ENCODE results near the gene MB21D2. TPM values are rescaled to one million over a fixed set of nuclear protein-coding genes. Genes with fewer than 3 reads are reported as not detected.

Gene MB21D2
- total and polyA plus RNA-seq, 3 experiments from 2014 or later: 0.17 to 1.1 (median 1.1) TPM

GRCh38 chr3:192827863-192828594 is 89.6 kb downstream of the MB21D2 start:
- no peaks in the 10 kb centered on the region for H3K36me3 Mint-ChIP-seq
- Histone ChIP-seq H3K36me3 (ENCODE audit: insufficient read depth, low read length) (no peaks in the 10 kb centered on the region), H3K27ac (ENCODE audit: low read depth, low read length) (no peak overlapping the region), H3K4me3 (ENCODE audit: low read length) (no peak overlapping the region), H3K27me3 (ENCODE audit: insufficient read depth, low read length, poor library complexity, severe bottlenecking) (no peaks in the 10 kb centered on the region), H3K9me3 (ENCODE audit: low read length) (no peaks in the 10 kb centered on the region), H3K4me1 (ENCODE audit: insufficient read depth, low read length) (no peaks in the 10 kb centered on the region)
- H3K9me3 Mint-ChIP-seq: peaks cover 0 to 2% (median 2%) of the 10 kb centered on the region in 5 donors
- no peak overlapping the region for H3K4me3 Mint-ChIP-seq
- ChIA-PET POLR2A (no interaction called here), CTCF (no interaction called here)
- no peaks in the 10 kb centered on the region for H3K4me1 Mint-ChIP-seq
- no peak for DNase-seq
- H3K27me3 Mint-ChIP-seq: peaks cover 0 to 4% of the 10 kb centered on the region in 2 donors
- no peak overlapping the region for H3K27ac Mint-ChIP-seq

- Histone ChIP-seq H3K4me3 (ENCODE audit: low read length) (no peak overlapping the region), H3K27me3 (ENCODE audit: insufficient read depth, low read length, poor library complexity, severe bottlenecking) (no peaks in the 10 kb centered on the region), H3K4me1 (ENCODE audit: insufficient read depth, low read length) (no peaks in the 10 kb centered on the region), H3K36me3 (ENCODE audit: insufficient read depth, low read length) (no peaks in the 10 kb centered on the region), H3K9me3 (ENCODE audit: low read length) (no peaks in the 10 kb centered on the region), H3K27ac (ENCODE audit: low read depth, low read length) (no peak overlapping the region)
- Mint-ChIP-seq H3K4me1 (no peaks in the 10 kb centered on the region), H3K27me3 (peaks cover 0 to 4% of the 10 kb centered on the region in 2 donors), H3K9me3 (peaks cover 0 to 2% (median 2%) of the 10 kb centered on the region in 5 donors), H3K27ac (no peak overlapping the region), H3K36me3 (no peaks in the 10 kb centered on the region), H3K4me3 (no peak overlapping the region)
- POLR2A ChIA-PET: no interaction called here
- DNase-seq: no peak
- CTCF ChIA-PET: no interaction called here
These were observed 90.4 kb downstream of the MB21D2 start for GRCh38 chr3:192827208-192827607.

DNA sequence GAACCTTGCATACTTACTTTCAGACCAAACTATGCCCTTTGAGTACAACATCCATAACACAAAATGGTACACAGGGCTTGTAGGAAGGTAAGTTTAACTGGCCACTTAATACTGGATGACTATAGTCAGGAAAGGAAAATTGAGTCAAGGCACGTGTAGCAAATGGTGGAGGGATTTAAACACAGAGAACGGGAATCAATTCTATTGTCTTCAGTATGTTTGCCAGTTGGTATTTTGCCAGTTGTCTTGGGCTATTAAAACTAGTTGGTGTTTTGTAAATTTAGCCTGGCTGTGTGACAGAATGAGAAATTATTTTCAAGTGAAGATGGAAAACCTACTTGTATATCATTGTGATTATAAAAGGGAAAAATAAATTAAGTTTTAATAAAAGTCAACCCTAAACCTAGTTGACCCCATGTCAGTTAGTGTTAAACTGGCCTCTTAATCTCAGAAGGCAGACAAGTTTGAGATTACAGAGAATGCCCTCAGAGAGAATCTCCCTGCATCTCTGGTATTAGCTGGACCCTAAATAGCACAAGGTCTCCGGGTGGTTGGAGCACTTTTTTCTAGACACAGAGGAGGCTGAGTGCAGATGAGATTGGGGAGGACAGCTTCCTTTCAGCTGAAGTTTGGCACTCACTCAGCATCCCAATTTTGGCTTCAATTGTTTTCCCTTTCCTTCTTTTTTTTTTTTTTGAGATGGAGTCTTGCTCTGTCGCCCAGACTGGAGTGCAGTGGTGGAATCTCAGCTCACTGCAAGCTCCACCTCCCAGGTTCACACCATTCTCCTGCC is 91.2 kb downstream of the MB21D2 start:
- Histone ChIP-seq H3K4me3 (ENCODE audit: low read length) (no peak overlapping the region), H3K27ac (ENCODE audit: low read depth, low read length) (no peak overlapping the region), H3K9me3 (ENCODE audit: low read length) (no peaks in the 10 kb centered on the region), H3K36me3 (ENCODE audit: insufficient read depth, low read length) (no peaks in the 10 kb centered on the region), H3K27me3 (ENCODE audit: insufficient read depth, low read length, poor library complexity, severe bottlenecking) (no peaks in the 10 kb centered on the region), H3K4me1 (ENCODE audit: insufficient read depth, low read length) (no peaks in the 10 kb centered on the region)
- no peaks in the 10 kb centered on the region for H3K4me1 Mint-ChIP-seq
- CTCF ChIA-PET: no interaction called here
- no peaks in the 10 kb centered on the region for H3K36me3 Mint-ChIP-seq
- H3K9me3 Mint-ChIP-seq: peaks cover 0 to 2% (median 2%) of the 10 kb centered on the region in 5 donors
- H3K4me3 Mint-ChIP-seq: no peak overlapping the region
- no peak overlapping the region for H3K27ac Mint-ChIP-seq
- peaks cover 0 to 1% of the 10 kb centered on the region in 2 donors for H3K27me3 Mint-ChIP-seq
- POLR2A ChIA-PET: no interaction called here
- DNase-seq: no peak

GRCh38 chr3:192825657-192826200 is 91.9 kb downstream of the MB21D2 start:
- Histone ChIP-seq H3K27me3 (ENCODE audit: insufficient read depth, low read length, poor library complexity, severe bottlenecking) (no peaks in the 10 kb centered on the region), H3K4me1 (ENCODE audit: insufficient read depth, low read length) (no peaks in the 10 kb centered on the region), H3K9me3 (ENCODE audit: low read length) (no peaks in the 10 kb centered on the region), H3K27ac (ENCODE audit: low read depth, low read length) (no peak overlapping the region), H3K4me3 (ENCODE audit: low read length) (no peak overlapping the region), H3K36me3 (ENCODE audit: insufficient read depth, low read length) (no peaks in the 10 kb centered on the region)
- Mint-ChIP-seq H3K27me3 (peaks cover 0 to 1% of the 10 kb centered on the region in 2 donors), H3K4me3 (no peak overlapping the region), H3K27ac (no peak overlapping the region), H3K9me3 (peaks cover 0 to 2% (median 2%) of the 10 kb centered on the region in 5 donors), H3K4me1 (no peaks in the 10 kb centered on the region), H3K36me3 (no peaks in the 10 kb centered on the region)
- no peak for DNase-seq
- POLR2A ChIA-PET: no interaction called here
- CTCF ChIA-PET: no interaction called here

DNA sequence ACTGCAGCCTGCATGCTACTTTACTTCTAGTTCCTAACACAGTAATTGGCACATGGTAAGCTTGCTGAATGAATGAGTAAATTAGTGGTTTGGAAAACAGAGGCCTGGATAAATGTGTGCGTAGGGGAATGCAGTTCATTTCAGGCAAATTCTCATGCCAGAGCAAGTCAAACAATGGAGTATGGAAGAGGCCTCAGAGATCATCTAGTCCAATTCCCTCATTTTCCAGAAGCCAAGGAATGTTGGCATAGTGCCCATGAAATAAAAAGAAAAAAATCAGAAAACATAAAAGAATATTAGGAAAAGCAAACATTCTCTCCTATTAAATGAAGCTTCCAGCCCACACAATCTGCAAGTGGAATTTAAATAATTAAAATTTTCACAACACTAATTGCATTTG is 92.4 kb downstream of the MB21D2 start:
- ChIA-PET CTCF (no interaction called here), POLR2A (no interaction called here)
- H3K4me1 Mint-ChIP-seq: no peaks in the 10 kb centered on the region
- H3K4me3 ChIP-seq (ENCODE audit: low read length): no peak overlapping the region
- peaks cover 0 to 2% (median 2%) of the 10 kb centered on the region in 5 donors for H3K9me3 Mint-ChIP-seq
- H3K36me3 ChIP-seq (ENCODE audit: insufficient read depth, low read length): no peaks in the 10 kb centered on the region
- no peak overlapping the region for H3K27ac ChIP-seq (ENCODE audit: low read depth, low read length)
- H3K27ac Mint-ChIP-seq: no peak overlapping the region
- H3K36me3 Mint-ChIP-seq: no peaks in the 10 kb centered on the region
- no peaks in the 10 kb centered on the region for H3K9me3 ChIP-seq (ENCODE audit: low read length)
- H3K27me3 ChIP-seq (ENCODE audit: insufficient read depth, low read length, poor library complexity, severe bottlenecking): no peaks in the 10 kb centered on the region
- peaks cover 0 to 1% of the 10 kb centered on the region in 2 donors for H3K27me3 Mint-ChIP-seq
- H3K4me1 ChIP-seq (ENCODE audit: insufficient read depth, low read length): no peaks in the 10 kb centered on the region
- no peak overlapping the region for H3K4me3 Mint-ChIP-seq
- DNase-seq: no peak

DNA sequence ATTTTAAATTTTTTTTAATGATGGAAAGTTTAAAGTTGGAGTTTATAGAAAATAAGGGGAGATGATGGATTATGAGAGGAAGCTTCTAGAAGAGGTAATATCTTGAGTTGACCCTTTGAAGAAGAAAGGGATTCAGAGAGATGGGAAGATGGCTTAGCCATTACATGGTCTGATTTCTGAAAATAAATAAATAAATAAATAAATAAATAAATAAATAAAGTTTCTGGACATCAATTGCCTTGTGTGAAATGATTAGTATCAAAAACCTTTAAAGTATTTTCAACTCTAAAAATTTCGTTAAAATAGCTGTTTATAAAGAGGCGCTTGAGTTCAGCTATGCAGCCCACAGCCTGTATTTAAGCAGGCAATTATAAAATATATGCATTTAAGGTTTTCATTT is 93.3 kb downstream of the MB21D2 start:
- ChIA-PET CTCF (no interaction called here), POLR2A (no interaction called here)
- H3K4me3 ChIP-seq (ENCODE audit: low read length): no peak overlapping the region
- H3K9me3 Mint-ChIP-seq: peaks cover 0 to 2% (median 2%) of the 10 kb centered on the region in 5 donors
- H3K27me3 Mint-ChIP-seq: peaks cover 0 to 1% of the 10 kb centered on the region in 2 donors
- H3K9me3 ChIP-seq (ENCODE audit: low read length): no peaks in the 10 kb centered on the region
- DNase-seq: no peak
- H3K36me3 Mint-ChIP-seq: no peaks in the 10 kb centered on the region
- H3K27ac Mint-ChIP-seq: no peak overlapping the region
- H3K27ac ChIP-seq (ENCODE audit: low read depth, low read length): no peak overlapping the region
- no peaks in the 10 kb centered on the region for H3K4me1 Mint-ChIP-seq
- H3K4me1 ChIP-seq (ENCODE audit: insufficient read depth, low read length): no peaks in the 10 kb centered on the region
- no peaks in the 10 kb centered on the region for H3K27me3 ChIP-seq (ENCODE audit: insufficient read depth, low read length, poor library complexity, severe bottlenecking)
- H3K4me3 Mint-ChIP-seq: no peak overlapping the region
- no peaks in the 10 kb centered on the region for H3K36me3 ChIP-seq (ENCODE audit: insufficient read depth, low read length)

- Mint-ChIP-seq H3K4me3 (no peak overlapping the region), H3K27me3 (peaks cover 0 to 1% of the 10 kb centered on the region in 2 donors), H3K9me3 (peaks cover 0 to 2% (median 0%) of the 10 kb centered on the region in 5 donors), H3K27ac (no peak overlapping the region), H3K4me1 (no peaks in the 10 kb centered on the region), H3K36me3 (no peaks in the 10 kb centered on the region)
- ChIA-PET POLR2A (no interaction called here), CTCF (no interaction called here)
- Histone ChIP-seq H3K36me3 (ENCODE audit: insufficient read depth, low read length) (no peaks in the 10 kb centered on the region), H3K27ac (ENCODE audit: low read depth, low read length) (no peak overlapping the region), H3K27me3 (ENCODE audit: insufficient read depth, low read length, poor library complexity, severe bottlenecking) (no peaks in the 10 kb centered on the region), H3K4me3 (ENCODE audit: low read length) (no peak overlapping the region), H3K4me1 (ENCODE audit: insufficient read depth, low read length) (no peaks in the 10 kb centered on the region), H3K9me3 (ENCODE audit: low read length) (no peaks in the 10 kb centered on the region)
- DNase-seq: no peak
These were observed 96.5 kb downstream of the MB21D2 start for GRCh38 chr3:192821161-192821560.

- Mint-ChIP-seq H3K27me3 (peaks cover 4% of the 10 kb centered on the region in 2 donors), H3K4me3 (no peak overlapping the region), H3K9me3 (peaks cover 0 to 1% (median 0%) of the 10 kb centered on the region in 5 donors), H3K27ac (no peak overlapping the region), H3K4me1 (no peaks in the 10 kb centered on the region), H3K36me3 (no peaks in the 10 kb centered on the region)
- Histone ChIP-seq H3K9me3 (ENCODE audit: low read length) (no peaks in the 10 kb centered on the region), H3K4me3 (ENCODE audit: low read length) (no peak overlapping the region), H3K27me3 (ENCODE audit: insufficient read depth, low read length, poor library complexity, severe bottlenecking) (no peaks in the 10 kb centered on the region), H3K4me1 (ENCODE audit: insufficient read depth, low read length) (no peaks in the 10 kb centered on the region), H3K27ac (ENCODE audit: low read depth, low read length) (no peak overlapping the region), H3K36me3 (ENCODE audit: insufficient read depth, low read length) (no peaks in the 10 kb centered on the region)
- ChIA-PET POLR2A (no interaction called here), CTCF (interaction anchor here (1.5 kb wide), 1 partner anchor 19 kb away, joined by 3 read pairs; no protein-coding TSS in a partner anchor)
- DNase-seq: no peak
These were observed 97.5 kb downstream of the MB21D2 start for GRCh38 chr3:192820161-192820560.

Data from CD8-positive, alpha-beta memory T cell (primary cell).